K562 (cell line): ENCODE results near the gene B9D2. TPM values are rescaled to one million over a fixed set of nuclear protein-coding genes. Genes with fewer than 3 reads are reported as not detected.
A peak's percentile ranks its signal among the peaks of the same experiment; 100 is the strongest.

Experiments
- ATF1 ChIP-seq, 2 experiments: fragments of 450-650 bp in 1 of 2; IDR thresholded peaks; 2 replicates each; pipeline ENCODE4 v1.6.1; 2016; ENCODE audit warnings: missing compliant biosample characterization in 1 of 2, missing genetic modification characterization in 1 of 2
- BRF1 ChIP-seq: IDR thresholded peaks from 3 replicates; pipeline ENCODE4 v1.6.1; 2011; ENCODE audit warnings: borderline replicate concordance, mild to moderate bottlenecking; ENCODE audit not compliant: insufficient read length; ENCODE audit errors: extremely low read depth
- CTBP1 ChIP-seq: fragments of 450-650 bp; IDR thresholded peaks from 2 replicates; pipeline ENCODE4 v1.6.1; 2016; ENCODE audit warnings: borderline replicate concordance
- GABPB1 ChIP-seq: sonication (generic); formaldehyde crosslinking; IDR thresholded peaks from 2 replicates; pipeline ENCODE4 v1.8.0; 2022; ENCODE audit warnings: mild to moderate bottlenecking, missing genetic modification reagents
- HDAC2 ChIP-seq: fragments of 450-650 bp; IDR thresholded peaks from 2 replicates; pipeline ENCODE4 v1.6.1; 2016; ENCODE audit warnings: mild to moderate bottlenecking
- ID3 ChIP-seq, 2 experiments: fragments of 250-450 bp in 1 of 2; fragments of 450-650 bp in 1 of 2; sonication (Bioruptor Pico) in 1 of 2; IDR thresholded peaks; 2 replicates each; pipeline versions ENCODE4 v1.6.1 to v1.8.0; 2016 to 2021; ENCODE audit warnings: mild to moderate bottlenecking in 2 of 2, moderate library complexity in 2 of 2, missing compliant biosample characterization in 1 of 2, missing genetic modification characterization in 1 of 2
- IFI16 ChIP-seq: fragments of 250-450 bp; sonication (Bioruptor Pico); IDR thresholded peaks from 2 replicates; pipeline ENCODE4 v2.1.2; 2022; ENCODE audit warnings: mild to moderate bottlenecking, inconsistent platforms
- JUN ChIP-seq, 2 experiments: sonication (generic) in 1 of 2; formaldehyde crosslinking in 1 of 2; IDR thresholded peaks; 2 replicates each; pipeline versions ENCODE4 v1.6.1 to v1.8.0; 2012 to 2022; ENCODE audit warnings: borderline replicate concordance in 2 of 2, mild to moderate bottlenecking in 2 of 2, improper control_type of control experiment in 1 of 2, low read depth in 1 of 2, low read length in 1 of 2, missing genetic modification reagents in 1 of 2
- MAFF ChIP-seq: IDR thresholded peaks from 2 replicates; pipeline ENCODE4 v1.6.1; 2012; ENCODE audit warnings: low read length, improper control_type of control experiment
- NR2C2 ChIP-seq, 2 experiments: fragments of 200-800 bp in 1 of 2; sonication (Bioruptor generic) in 1 of 2; sonication (generic) in 1 of 2; formaldehyde crosslinking in 1 of 2; IDR thresholded peaks; 2 replicates each; pipeline versions ENCODE4 v1.6.1 to v1.8.0; 2016 to 2022; ENCODE audit warnings: mild to moderate bottlenecking in 1 of 2, missing compliant biosample characterization in 1 of 2, missing genetic modification characterization in 1 of 2, missing genetic modification reagents in 1 of 2
- SMARCA4 ChIP-seq: fragments of 450-650 bp; IDR thresholded peaks from 2 replicates; pipeline ENCODE4 v1.6.1; 2016
- SMARCC2 ChIP-seq: fragments of 450-650 bp; IDR thresholded peaks from 2 replicates; pipeline ENCODE4 v1.6.1; 2017; ENCODE audit warnings: antibody characterized with exemption, moderate library complexity, mild to moderate bottlenecking, low read depth
- TEAD4 ChIP-seq, 2 experiments: sonication (generic) in 1 of 2; formaldehyde crosslinking in 1 of 2; IDR thresholded peaks; 2 replicates each; pipeline versions ENCODE4 v1.6.1 to v1.8.0; 2012 to 2022; ENCODE audit warnings: borderline replicate concordance in 1 of 2, inconsistent platforms in 1 of 2, low read length in 1 of 2, mild to moderate bottlenecking in 1 of 2, missing genetic modification reagents in 1 of 2
- polyA plus RNA-seq, 8 experiments: library from polyadenylated mRNA; depleted of rRNA in 4 of 8; stranded (reverse) in 5 of 8; unstranded in 3 of 8; fragments of >200 nt; fragmentation: Nextera tagmentation in 2 of 8; fragmentation: Illumina TruSeq in 1 of 8; extraction: Ambion mirVana in 2 of 8; extraction: Trizol in 1 of 8; gene quantifications; 2 replicates each; pipeline versions ENCODE4 v1.2.1 to v1.2.3, GENCODE V29; 2011 to 2014; ENCODE audit warnings: inconsistent platforms in 1 of 8, missing spikeins in 1 of 8
- total RNA-seq, 7 experiments: library from RNA; depleted of rRNA in 6 of 7; stranded (reverse); fragments of >200 nt in 6 of 7; fragmentation: Illumina TruSeq in 2 of 7; extraction: Trizol in 2 of 7; gene quantifications; 2 replicates each; pipeline versions ENCODE4 v1.2.1 to v1.2.3, GENCODE V29; 2011 to 2021; ENCODE audit warnings: low replicate concordance in 1 of 7

The B9D2 gene
- total and polyA plus RNA-seq, 9 of the 15 experiments (the other 6 are each of a cell fraction or from before 2014, with no cell fraction given) = 0.83 to 6.9 (median 2.8) TPM

GRCh38 chr19:41367848-41368301, 3.9 kb upstream of the B9D2 start (continued):
- TF ChIP-seq ID3 (CRISPR knock-in tag; IDR thresholded peaks at IDR 0.05) (no peak), ID3 (tag; IDR thresholded peaks at IDR 0.05) (no peak), IFI16 (CRISPR knock-in tag) (no peak), MAFF (peak; percentile 72), SMARCA4 (peak; percentile 93), BRF1 (no peak), NR2C2 (CRISPR knock-in tag; IDR thresholded peaks at IDR 0.05) (no peak), NR2C2 (tag; IDR thresholded peaks at IDR 0.05) (peak; percentile 71), ATF1 (CRISPR knock-in tag; IDR thresholded peaks at IDR 0.05) (no peak), ATF1 (tag; IDR thresholded peaks at IDR 0.05) (peak; percentile 75), HDAC2 (peak; percentile 44; the same call in 1 of the 2 replicates), GABPB1 (CRISPR knock-in tag) (0 out of 2 replicates have a peak, but pooled peaks have one; percentile 3), JUN (IDR thresholded peaks at IDR 0.05; ENCODE audit: borderline replicate concordance, low read depth, low read length) (peak; percentile 82), JUN (CRISPR knock-in tag; IDR thresholded peaks at IDR 0.05; ENCODE audit: borderline replicate concordance) (no peak), SMARCC2 (peak; percentile 87), CTBP1 (peak; percentile 57; the same call in 1 of the 2 replicates), TEAD4 (IDR thresholded peaks at IDR 0.05; ENCODE audit: low read length) (peak; percentile 82), TEAD4 (CRISPR knock-in tag; IDR thresholded peaks at IDR 0.05; ENCODE audit: borderline replicate concordance) (no peak)
